ENCODE measurements around the gene C19orf85. TPM values are rescaled to one million over a fixed set of nuclear protein-coding genes. Genes with fewer than 3 reads are reported as not detected.

C19orf85 gene
- total and polyA plus RNA-seq, 10 of the 15 experiments (the other 5 are each of a cell fraction or from before 2014, with no cell fraction given) = not detected

DNA sequence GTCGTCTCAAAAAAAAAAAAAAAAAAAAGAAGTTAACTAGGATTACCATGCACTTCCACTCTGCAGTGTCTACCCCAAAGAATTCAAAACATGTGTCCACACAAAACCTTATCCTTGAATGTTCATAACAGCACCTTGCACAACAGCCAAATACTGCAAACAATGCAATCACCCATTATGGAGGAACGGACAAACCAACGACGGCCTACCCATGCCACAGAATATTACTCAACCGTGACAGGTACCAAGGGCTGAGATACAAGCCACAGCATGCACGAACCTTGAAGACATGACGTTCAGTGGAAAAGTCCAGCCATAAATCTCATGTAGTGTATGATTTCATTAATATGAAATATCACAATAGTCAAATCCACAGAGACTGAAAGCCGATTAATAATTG, 18.5 kb downstream of the C19orf85 start:
- intact Hi-C loops (cut with micrococcal nuclease; ENCODE audit: unreplicated experiment) = no loop called here
- TF ChIP-seq, protein P1, sequence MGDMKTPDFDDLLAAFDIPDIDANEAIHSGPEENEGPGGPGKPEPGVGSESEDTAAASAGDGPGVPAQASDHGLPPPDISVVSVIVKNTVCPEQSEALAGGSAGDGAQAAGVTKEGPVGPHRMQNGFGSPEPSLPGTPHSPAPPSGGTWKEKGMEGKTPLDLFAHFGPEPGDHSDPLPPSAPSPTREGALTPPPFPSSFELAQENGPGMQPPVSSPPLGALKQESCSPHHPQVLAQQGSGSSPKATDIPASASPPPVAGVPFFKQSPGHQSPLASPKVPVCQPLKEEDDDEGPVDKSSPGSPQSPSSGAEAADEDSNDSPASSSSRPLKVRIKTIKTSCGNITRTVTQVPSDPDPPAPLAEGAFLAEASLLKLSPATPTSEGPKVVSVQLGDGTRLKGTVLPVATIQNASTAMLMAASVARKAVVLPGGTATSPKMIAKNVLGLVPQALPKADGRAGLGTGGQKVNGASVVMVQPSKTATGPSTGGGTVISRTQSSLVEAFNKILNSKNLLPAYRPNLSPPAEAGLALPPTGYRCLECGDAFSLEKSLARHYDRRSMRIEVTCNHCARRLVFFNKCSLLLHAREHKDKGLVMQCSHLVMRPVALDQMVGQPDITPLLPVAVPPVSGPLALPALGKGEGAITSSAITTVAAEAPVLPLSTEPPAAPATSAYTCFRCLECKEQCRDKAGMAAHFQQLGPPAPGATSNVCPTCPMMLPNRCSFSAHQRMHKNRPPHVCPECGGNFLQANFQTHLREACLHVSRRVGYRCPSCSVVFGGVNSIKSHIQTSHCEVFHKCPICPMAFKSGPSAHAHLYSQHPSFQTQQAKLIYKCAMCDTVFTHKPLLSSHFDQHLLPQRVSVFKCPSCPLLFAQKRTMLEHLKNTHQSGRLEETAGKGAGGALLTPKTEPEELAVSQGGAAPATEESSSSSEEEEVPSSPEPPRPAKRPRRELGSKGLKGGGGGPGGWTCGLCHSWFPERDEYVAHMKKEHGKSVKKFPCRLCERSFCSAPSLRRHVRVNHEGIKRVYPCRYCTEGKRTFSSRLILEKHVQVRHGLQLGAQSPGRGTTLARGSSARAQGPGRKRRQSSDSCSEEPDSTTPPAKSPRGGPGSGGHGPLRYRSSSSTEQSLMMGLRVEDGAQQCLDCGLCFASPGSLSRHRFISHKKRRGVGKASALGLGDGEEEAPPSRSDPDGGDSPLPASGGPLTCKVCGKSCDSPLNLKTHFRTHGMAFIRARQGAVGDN (IDR thresholded peaks at IDR 0.05) = no peak
- TF ChIP-seq MYC (IDR thresholded peaks at IDR 0.05; ENCODE audit: insufficient read depth, insufficient read length, insufficient replicate concordance, low read length, severe bottlenecking) (no peak), RCOR1 (conservative IDR thresholded peaks at IDR 0.05; ENCODE audit: low read depth, low read length) (no peak), RAD21 (IDR thresholded peaks at IDR 0.05; ENCODE audit: insufficient read depth, low read depth, low read length) (no peak), JUND (IDR thresholded peaks at IDR 0.05; ENCODE audit: low read depth, low read length) (no peak), BCLAF1 (IDR thresholded peaks at IDR 0.05) (no peak), TCF3 (IDR thresholded peaks at IDR 0.05; ENCODE audit: borderline replicate concordance, insufficient read depth, low read depth, low read length) (no peak), YY1 (IDR thresholded peaks at IDR 0.05; ENCODE audit: low read depth, low read length) (no peak), FOS (IDR thresholded peaks at IDR 0.05; ENCODE audit: borderline replicate concordance, extremely low read depth, insufficient read length) (no peak), KDM1A (IDR thresholded peaks at IDR 0.05; ENCODE audit: borderline replicate concordance) (no peak), ASH2L (IDR thresholded peaks at IDR 0.05; ENCODE audit: borderline replicate concordance, low read depth) (no peak), CUX1 (IDR thresholded peaks at IDR 0.05; ENCODE audit: insufficient replicate concordance, low read depth, low read length) (no peak)

More for the DNA sequence above, 18.5 kb downstream of the C19orf85 start:
- H4K20me1 ChIP-seq (ENCODE audit: control insufficient read depth, insufficient read depth) = no peaks in the 10 kb centered on the region
- H3K27me3 ChIP-seq (replicated peaks in 1 of 2; ENCODE audit: control insufficient read depth in 2 of 2, insufficient read depth in 2 of 2, low read length in 1 of 2) = peaks cover 0 to 1% of the 10 kb centered on the region in 2 experiments; a peak in 2 of 4 replicates
- no peak overlapping the region for H3K4me2 ChIP-seq (ENCODE audit: control insufficient read depth, insufficient read depth)
- 19% methylated on average over 7 of the region's 8 CpGs for WGBS (ENCODE audit: insufficient coverage, insufficient replicate concordance, low lambda C conversion rate, missing lambda C conversion rate)
- in situ Hi-C loops (cut with MboI) = no loop called here
- H2AFZ ChIP-seq (ENCODE audit: control insufficient read depth, low read depth, low read length) = no peak overlapping the region
- H3K4me1 ChIP-seq (ENCODE audit: control insufficient read depth, insufficient read depth, low read length) = no peaks in the 10 kb centered on the region
- H3K4me3 ChIP-seq = no peak overlapping the region
- no peak for FAIRE-seq
- no peak for ATAC-seq
- H3K9me3 ChIP-seq (replicated peaks; ENCODE audit: control insufficient read depth, insufficient read depth, low read length) = no peaks in the 10 kb centered on the region
- ChIA-PET RAD21 (ENCODE audit: unreplicated experiment) (no interaction called here), CTCF (no interaction called here), POLR2A (no interaction called here), SMC1A (ENCODE audit: uncharacterized antibody, unreplicated experiment) (no interaction called here)
- H3K9ac ChIP-seq (ENCODE audit: control insufficient read depth, insufficient read depth, low read length) = no peak overlapping the region
- no peaks in the 10 kb centered on the region for H3K36me3 ChIP-seq (ENCODE audit: control insufficient read depth in 2 of 2, insufficient read depth in 2 of 2, low read length in 1 of 2)
- no peak overlapping the region for H3K27ac ChIP-seq (ENCODE audit: control insufficient read depth, insufficient read depth)
- H3K79me2 ChIP-seq (ENCODE audit: control insufficient read depth, insufficient read depth, low read length) = no peaks in the 10 kb centered on the region
- BruUV-seq (replicated peaks) = no TSS peak
- DNase-seq (ENCODE audit: low read depth, low spot score) = no peak

Data from GM12878 (cell line).